ENCODE results near the gene PANX2.
"Not testable (repeated sequence)": the region's sequence is repeated elsewhere in the genome, so short reads cannot be mapped to it uniquely, and the experiment has no call there.

The PANX2 gene

GRCh38 chr22:50139843-50140415 is 30.6 kb upstream of the PANX2 start:
- H3K9ac ChIP-seq (ENCODE audit: low read length): no peak overlapping the region
- peaks cover 6% of the 10 kb centered on the region for H3K4me1 ChIP-seq (ENCODE audit: insufficient read depth, low read length)
- no peak overlapping the region for H3K27ac ChIP-seq (ENCODE audit: low read depth, low read length)
- no peaks in the 10 kb centered on the region for H3K36me3 ChIP-seq (ENCODE audit: insufficient read depth, low read length)
- no peak overlapping the region for H3K4me3 ChIP-seq (ENCODE audit: low read depth in 1 of 2, low read length in 2 of 2)
- no peaks in the 10 kb centered on the region for H3K9me3 ChIP-seq (ENCODE audit: low read length)
- no peaks in the 10 kb centered on the region for H3K27me3 ChIP-seq (ENCODE audit: control insufficient read depth in 1 of 2, insufficient read depth in 2 of 2, low read length in 2 of 2)

- Histone ChIP-seq H3K36me3 (ENCODE audit: insufficient read depth, low read length) (no peaks in the 10 kb centered on the region), H3K27me3 (ENCODE audit: control insufficient read depth in 1 of 2, insufficient read depth in 2 of 2, low read length in 2 of 2) (no peaks in the 10 kb centered on the region), H3K4me3 (ENCODE audit: low read depth in 1 of 2, low read length in 2 of 2) (no peak overlapping the region), H3K27ac (ENCODE audit: low read depth, low read length) (no peak overlapping the region), H3K9me3 (ENCODE audit: low read length) (no peaks in the 10 kb centered on the region), H3K4me1 (ENCODE audit: insufficient read depth, low read length) (peaks cover 6% of the 10 kb centered on the region), H3K9ac (ENCODE audit: low read length) (no peak overlapping the region)
These were observed 29.9 kb upstream of the PANX2 start for GRCh38 chr22:50140615-50141014.

- no peaks in the 10 kb centered on the region for H3K27me3 ChIP-seq (ENCODE audit: control insufficient read depth in 1 of 2, insufficient read depth in 2 of 2, low read length in 2 of 2)
- H3K4me1 ChIP-seq (ENCODE audit: insufficient read depth, low read length): peaks cover 4% of the 10 kb centered on the region
- no peaks in the 10 kb centered on the region for H3K36me3 ChIP-seq (ENCODE audit: insufficient read depth, low read length)
- H3K9me3 ChIP-seq (ENCODE audit: low read length): no peaks in the 10 kb centered on the region
- no peak overlapping the region for H3K27ac ChIP-seq (ENCODE audit: low read depth, low read length)
- no peak overlapping the region for H3K4me3 ChIP-seq (ENCODE audit: low read depth in 1 of 2, low read length in 2 of 2)
- no peak overlapping the region for H3K9ac ChIP-seq (ENCODE audit: low read length)
These were observed 29.1 kb upstream of the PANX2 start for GRCh38 chr22:50141462-50141861.

GRCh38 chr22:50141891-50142363 is 28.6 kb upstream of the PANX2 start:
- Histone ChIP-seq H3K36me3 (ENCODE audit: insufficient read depth, low read length) (no peaks in the 10 kb centered on the region), H3K27ac (ENCODE audit: low read depth, low read length) (no peak overlapping the region), H3K9me3 (ENCODE audit: low read length) (no peaks in the 10 kb centered on the region), H3K9ac (ENCODE audit: low read length) (no peak overlapping the region), H3K4me1 (ENCODE audit: insufficient read depth, low read length) (no peaks in the 10 kb centered on the region), H3K27me3 (ENCODE audit: control insufficient read depth in 1 of 2, insufficient read depth in 2 of 2, low read length in 2 of 2) (no peaks in the 10 kb centered on the region), H3K4me3 (ENCODE audit: low read depth in 1 of 2, low read length in 2 of 2) (no peak overlapping the region)

- Histone ChIP-seq H3K36me3 (ENCODE audit: insufficient read depth, low read length) (no peaks in the 10 kb centered on the region), H3K27me3 (ENCODE audit: control insufficient read depth in 1 of 2, insufficient read depth in 2 of 2, low read length in 2 of 2) (no peaks in the 10 kb centered on the region), H3K9me3 (ENCODE audit: low read length) (no peaks in the 10 kb centered on the region), H3K4me1 (ENCODE audit: insufficient read depth, low read length) (no peaks in the 10 kb centered on the region), H3K4me3 (ENCODE audit: low read depth in 1 of 2, low read length in 2 of 2) (no peak overlapping the region), H3K27ac (ENCODE audit: low read depth, low read length) (no peak overlapping the region), H3K9ac (ENCODE audit: low read length) (no peak overlapping the region)
These were observed 27.4 kb upstream of the PANX2 start for GRCh38 chr22:50143096-50143495.

GRCh38 chr22:50144005-50144614 is 26.4 kb upstream of the PANX2 start:
- H3K9ac ChIP-seq (ENCODE audit: low read length): no peak overlapping the region
- no peaks in the 10 kb centered on the region for H3K9me3 ChIP-seq (ENCODE audit: low read length)
- no peaks in the 10 kb centered on the region for H3K36me3 ChIP-seq (ENCODE audit: insufficient read depth, low read length)
- H3K27ac ChIP-seq (ENCODE audit: low read depth, low read length): no peak overlapping the region
- no peaks in the 10 kb centered on the region for H3K27me3 ChIP-seq (ENCODE audit: control insufficient read depth in 1 of 2, insufficient read depth in 2 of 2, low read length in 2 of 2)
- no peaks in the 10 kb centered on the region for H3K4me1 ChIP-seq (ENCODE audit: insufficient read depth, low read length)
- no peak overlapping the region for H3K4me3 ChIP-seq (ENCODE audit: low read depth in 1 of 2, low read length in 2 of 2)

GRCh38 chr22:50145721-50146438 is 24.7 kb upstream of the PANX2 start:
- H3K27ac ChIP-seq (ENCODE audit: low read depth, low read length): no peak overlapping the region
- H3K9ac ChIP-seq (ENCODE audit: low read length): no peak overlapping the region
- no peaks in the 10 kb centered on the region for H3K4me1 ChIP-seq (ENCODE audit: insufficient read depth, low read length)
- H3K27me3 ChIP-seq (ENCODE audit: control insufficient read depth in 1 of 2, insufficient read depth in 2 of 2, low read length in 2 of 2): no peaks in the 10 kb centered on the region
- no peaks in the 10 kb centered on the region for H3K9me3 ChIP-seq (ENCODE audit: low read length)
- H3K4me3 ChIP-seq (ENCODE audit: low read depth in 1 of 2, low read length in 2 of 2): no peak overlapping the region
- no peaks in the 10 kb centered on the region for H3K36me3 ChIP-seq (ENCODE audit: insufficient read depth, low read length)

- no peaks in the 10 kb centered on the region for H3K4me1 ChIP-seq (ENCODE audit: insufficient read depth, low read length)
- no peak overlapping the region for H3K9ac ChIP-seq (ENCODE audit: low read length)
- no peaks in the 10 kb centered on the region for H3K36me3 ChIP-seq (ENCODE audit: insufficient read depth, low read length)
- H3K9me3 ChIP-seq (ENCODE audit: low read length): no peaks in the 10 kb centered on the region
- no peaks in the 10 kb centered on the region for H3K27me3 ChIP-seq (ENCODE audit: control insufficient read depth in 1 of 2, insufficient read depth in 2 of 2, low read length in 2 of 2)
- H3K4me3 ChIP-seq (ENCODE audit: low read depth in 1 of 2, low read length in 2 of 2): no peak overlapping the region
- no peak overlapping the region for H3K27ac ChIP-seq (ENCODE audit: low read depth, low read length)
These were observed 23.9 kb upstream of the PANX2 start for GRCh38 chr22:50146439-50147238.

- not testable (repeated sequence) for H3K36me3 ChIP-seq (ENCODE audit: insufficient read depth, low read length); H3K4me3 ChIP-seq (ENCODE audit: low read depth in 1 of 2, low read length in 2 of 2); H3K27me3 ChIP-seq (ENCODE audit: control insufficient read depth in 1 of 2, insufficient read depth in 2 of 2, low read length in 2 of 2); H3K4me1 ChIP-seq (ENCODE audit: insufficient read depth, low read length); H3K27ac ChIP-seq (ENCODE audit: low read depth, low read length); H3K9ac ChIP-seq (ENCODE audit: low read length); H3K9me3 ChIP-seq (ENCODE audit: low read length)
These were observed 23.0 kb upstream of the PANX2 start for GRCh38 chr22:50147258-50148165.

GRCh38 chr22:50148166-50148500 is 22.4 kb upstream of the PANX2 start:
- H3K4me1 ChIP-seq (ENCODE audit: insufficient read depth, low read length): no peaks in the 10 kb centered on the region
- no peak overlapping the region for H3K27ac ChIP-seq (ENCODE audit: low read depth, low read length)
- no peak overlapping the region for H3K4me3 ChIP-seq (ENCODE audit: low read depth in 1 of 2, low read length in 2 of 2)
- no peaks in the 10 kb centered on the region for H3K27me3 ChIP-seq (ENCODE audit: control insufficient read depth in 1 of 2, insufficient read depth in 2 of 2, low read length in 2 of 2)
- H3K36me3 ChIP-seq (ENCODE audit: insufficient read depth, low read length): no peaks in the 10 kb centered on the region
- no peaks in the 10 kb centered on the region for H3K9me3 ChIP-seq (ENCODE audit: low read length)
- no peak overlapping the region for H3K9ac ChIP-seq (ENCODE audit: low read length)

Data from muscle layer of colon (tissue), 2 donors.